Measurements from ENCODE around the gene CCDC148. TPM values are rescaled to one million over a fixed set of nuclear protein-coding genes. Genes with fewer than 3 reads are reported as not detected.

CCDC148 gene
- total RNA-seq, 2 donors from 2014 or later = 2.7 to 5.0 TPM

DNA sequence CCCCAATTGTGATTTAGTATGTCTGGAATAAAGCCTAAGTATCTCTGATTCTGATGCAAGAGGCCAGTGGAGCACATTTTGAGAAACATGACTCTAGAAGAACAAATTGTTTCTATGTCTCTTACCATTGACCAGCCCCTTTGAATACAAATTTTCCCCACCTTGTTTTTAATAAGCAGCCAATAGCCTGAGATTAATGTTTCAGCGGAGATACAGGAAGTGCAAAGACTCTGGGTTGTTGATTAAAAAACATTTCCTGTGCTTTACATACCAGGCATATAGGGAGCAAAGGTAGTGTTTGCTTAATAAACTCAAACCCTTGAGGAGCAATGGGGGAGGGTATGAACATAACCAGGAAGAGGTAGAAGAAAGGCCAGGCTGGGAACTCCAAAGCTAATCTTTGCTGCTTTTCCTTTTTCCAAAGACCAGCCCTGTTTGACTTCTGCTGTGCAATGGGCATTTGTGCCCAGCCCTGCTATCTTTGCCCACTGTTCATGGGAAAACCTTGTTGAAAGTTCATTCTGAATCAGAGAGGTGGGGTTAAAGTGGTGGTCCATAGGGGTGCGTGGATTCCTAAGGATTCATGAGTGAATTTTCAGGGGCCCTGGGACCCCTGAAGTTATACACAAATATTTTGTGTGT is 325.6 kb downstream of the CCDC148 start:
- no peaks in the 10 kb centered on the region for H3K27me3 Mint-ChIP-seq (ENCODE audit: insufficient read depth)
- H3K27ac ChIP-seq (ENCODE audit: low read depth, low read length) = no peak overlapping the region

DNA sequence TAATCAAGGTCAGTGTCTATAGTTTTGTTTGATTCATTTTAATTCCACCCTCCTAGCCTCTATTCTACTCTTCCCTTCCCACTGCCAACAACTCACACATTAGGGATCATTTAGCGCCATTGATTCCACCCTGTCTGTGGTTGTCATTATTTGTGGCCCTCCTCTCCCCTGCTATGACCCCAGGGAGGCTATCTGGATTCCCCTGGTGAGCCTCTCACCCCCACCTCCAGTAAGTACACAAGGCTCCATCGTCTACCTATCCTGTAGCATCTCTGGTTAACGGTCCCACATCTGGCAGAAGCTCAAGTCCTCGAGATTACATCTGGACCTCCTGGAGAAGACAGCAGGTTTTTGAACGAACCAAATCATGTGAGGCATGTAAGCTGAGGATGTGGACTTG is 327.5 kb downstream of the CCDC148 start:
- H3K9me3 ChIP-seq (ENCODE audit: control insufficient read depth, low read length) = no peaks in the 10 kb centered on the region
- H3K36me3 ChIP-seq (ENCODE audit: control insufficient read depth, insufficient read depth, low read length) = no peaks in the 10 kb centered on the region
- WGBS, 2 experiments (ENCODE audit: insufficient coverage in 1 of 2, insufficient read length in 1 of 2) = 89 to 96% methylated on average over 3 to 5 of the region's 5 CpGs
- H3K9me3 Mint-ChIP-seq = no peaks in the 10 kb centered on the region
- no peak overlapping the region for H3K4me3 ChIP-seq (ENCODE audit: low read length)
- no peaks in the 10 kb centered on the region for H3K27me3 ChIP-seq (ENCODE audit: control insufficient read depth, insufficient read depth, low read length, poor library complexity, severe bottlenecking)
- H3K27me3 Mint-ChIP-seq (ENCODE audit: insufficient read depth) = no peaks in the 10 kb centered on the region
- DNase-seq = no peak
- H3K4me1 Mint-ChIP-seq = peaks cover 49% of the 10 kb centered on the region
- no peak overlapping the region for H3K4me3 Mint-ChIP-seq
- H3K27ac ChIP-seq (ENCODE audit: low read depth, low read length) = no peak overlapping the region
- no peaks in the 10 kb centered on the region for H3K36me3 Mint-ChIP-seq (ENCODE audit: low read depth)
- TF ChIP-seq, protein P1, sequence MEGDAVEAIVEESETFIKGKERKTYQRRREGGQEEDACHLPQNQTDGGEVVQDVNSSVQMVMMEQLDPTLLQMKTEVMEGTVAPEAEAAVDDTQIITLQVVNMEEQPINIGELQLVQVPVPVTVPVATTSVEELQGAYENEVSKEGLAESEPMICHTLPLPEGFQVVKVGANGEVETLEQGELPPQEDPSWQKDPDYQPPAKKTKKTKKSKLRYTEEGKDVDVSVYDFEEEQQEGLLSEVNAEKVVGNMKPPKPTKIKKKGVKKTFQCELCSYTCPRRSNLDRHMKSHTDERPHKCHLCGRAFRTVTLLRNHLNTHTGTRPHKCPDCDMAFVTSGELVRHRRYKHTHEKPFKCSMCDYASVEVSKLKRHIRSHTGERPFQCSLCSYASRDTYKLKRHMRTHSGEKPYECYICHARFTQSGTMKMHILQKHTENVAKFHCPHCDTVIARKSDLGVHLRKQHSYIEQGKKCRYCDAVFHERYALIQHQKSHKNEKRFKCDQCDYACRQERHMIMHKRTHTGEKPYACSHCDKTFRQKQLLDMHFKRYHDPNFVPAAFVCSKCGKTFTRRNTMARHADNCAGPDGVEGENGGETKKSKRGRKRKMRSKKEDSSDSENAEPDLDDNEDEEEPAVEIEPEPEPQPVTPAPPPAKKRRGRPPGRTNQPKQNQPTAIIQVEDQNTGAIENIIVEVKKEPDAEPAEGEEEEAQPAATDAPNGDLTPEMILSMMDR (conservative IDR thresholded peaks at IDR 0.05) = no peak
- H3K9ac ChIP-seq (ENCODE audit: extremely low read depth, low read length, poor library complexity, severe bottlenecking) = no peak overlapping the region
- peaks cover 21% of the 10 kb centered on the region for H3K4me1 ChIP-seq (ENCODE audit: control insufficient read depth, insufficient read depth, low read length)
- H3K27ac Mint-ChIP-seq = no peak overlapping the region

More for the DNA sequence above, 325.6 kb downstream of the CCDC148 start:
- Mint-ChIP-seq H3K36me3 (ENCODE audit: low read depth) (no peaks in the 10 kb centered on the region), H3K27ac (no peak overlapping the region), H3K4me3 (no peak overlapping the region), H3K9me3 (no peaks in the 10 kb centered on the region), H3K4me1 (peaks cover 49% of the 10 kb centered on the region)
- TF ChIP-seq, protein P1 (conservative IDR thresholded peaks at IDR 0.05) = no peak
- DNase-seq = no peak
- Histone ChIP-seq H3K36me3 (ENCODE audit: control insufficient read depth, insufficient read depth, low read length) (no peaks in the 10 kb centered on the region), H3K4me1 (ENCODE audit: control insufficient read depth, insufficient read depth, low read length) (peaks cover 21% of the 10 kb centered on the region), H3K9ac (ENCODE audit: extremely low read depth, low read length, poor library complexity, severe bottlenecking) (no peak overlapping the region), H3K4me3 (ENCODE audit: low read length) (peak overlapping the region; percentile 37), H3K9me3 (ENCODE audit: control insufficient read depth, low read length) (no peaks in the 10 kb centered on the region), H3K27me3 (ENCODE audit: control insufficient read depth, insufficient read depth, low read length, poor library complexity, severe bottlenecking) (no peaks in the 10 kb centered on the region)
- WGBS, 2 experiments (ENCODE audit: insufficient coverage in 1 of 2, insufficient read length in 1 of 2) = 98% methylated on average over 2 of the region's 2 CpGs; no CpG with 5 or more reads in 1 of the 2 experiments

DNA sequence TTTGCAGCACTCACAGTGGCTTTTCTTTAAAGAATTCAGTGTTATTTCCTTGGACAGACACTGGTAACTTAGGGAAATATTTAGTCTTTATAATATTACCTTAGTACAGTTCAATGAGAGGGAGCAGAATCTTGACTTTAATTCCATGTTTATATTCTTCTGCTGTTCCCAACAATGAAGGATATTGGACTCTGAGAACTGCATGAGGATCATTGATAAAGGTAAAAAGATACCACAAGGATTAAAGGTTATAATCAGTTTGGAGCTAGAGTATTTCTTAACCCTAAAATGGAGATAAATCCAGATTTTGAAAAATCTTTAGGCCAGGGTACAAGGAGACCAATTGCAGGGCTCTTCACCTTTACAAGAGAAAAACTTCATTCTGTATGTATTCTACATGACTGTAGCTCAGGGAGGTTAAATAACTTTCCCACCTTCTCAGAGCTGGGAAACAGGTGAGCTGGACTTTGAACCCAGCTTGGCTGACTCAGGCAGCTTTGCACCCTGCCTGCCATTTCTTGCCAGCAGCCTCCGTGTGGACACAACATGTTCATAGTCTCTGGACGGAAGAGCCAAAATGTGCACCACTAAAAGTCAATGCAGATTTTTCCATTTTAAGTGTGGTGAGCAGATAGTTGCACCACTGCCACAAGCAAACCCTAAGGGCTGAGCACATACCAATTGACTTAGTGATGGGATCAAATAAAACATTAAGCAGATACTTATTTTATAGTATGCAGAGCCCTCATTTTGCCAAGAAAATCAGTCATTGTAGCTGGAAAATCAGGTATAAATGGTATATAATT is 328.2 kb downstream of the CCDC148 start:
- Mint-ChIP-seq H3K27ac (no peak overlapping the region), H3K27me3 (ENCODE audit: insufficient read depth) (no peaks in the 10 kb centered on the region), H3K9me3 (no peaks in the 10 kb centered on the region), H3K4me3 (no peak overlapping the region), H3K4me1 (peaks cover 49% of the 10 kb centered on the region), H3K36me3 (ENCODE audit: low read depth) (no peaks in the 10 kb centered on the region)
- H3K9ac ChIP-seq (ENCODE audit: extremely low read depth, low read length, poor library complexity, severe bottlenecking) = no peak overlapping the region
- H3K4me1 ChIP-seq (ENCODE audit: control insufficient read depth, insufficient read depth, low read length) = peaks cover 21% of the 10 kb centered on the region
- DNase-seq = no peak
- TF ChIP-seq, protein P1 (conservative IDR thresholded peaks at IDR 0.05) = no peak
- 71 to 88% methylated on average over 1 to 2 of the region's 2 CpGs for WGBS, 2 experiments (ENCODE audit: insufficient coverage in 1 of 2, insufficient read length in 1 of 2)
- no peaks in the 10 kb centered on the region for H3K9me3 ChIP-seq (ENCODE audit: control insufficient read depth, low read length)
- H3K27ac ChIP-seq (ENCODE audit: low read depth, low read length) = no peak overlapping the region
- no peak overlapping the region for H3K4me3 ChIP-seq (ENCODE audit: low read length)
- no peaks in the 10 kb centered on the region for H3K27me3 ChIP-seq (ENCODE audit: control insufficient read depth, insufficient read depth, low read length, poor library complexity, severe bottlenecking)
- H3K36me3 ChIP-seq (ENCODE audit: control insufficient read depth, insufficient read depth, low read length) = no peaks in the 10 kb centered on the region

All from endodermal cell (in vitro differentiated cells).